Measurements from ENCODE around the gene VWA3A. TPM values are rescaled to one million over a fixed set of nuclear protein-coding genes. Genes with fewer than 3 reads are reported as not detected.
"Not testable (repeated sequence)": the region's sequence is repeated elsewhere in the genome, so short reads cannot be mapped to it uniquely, and the experiment has no call there.

The VWA3A gene
- total RNA-seq, 2 donors from 2014 or later = not detected

DNA sequence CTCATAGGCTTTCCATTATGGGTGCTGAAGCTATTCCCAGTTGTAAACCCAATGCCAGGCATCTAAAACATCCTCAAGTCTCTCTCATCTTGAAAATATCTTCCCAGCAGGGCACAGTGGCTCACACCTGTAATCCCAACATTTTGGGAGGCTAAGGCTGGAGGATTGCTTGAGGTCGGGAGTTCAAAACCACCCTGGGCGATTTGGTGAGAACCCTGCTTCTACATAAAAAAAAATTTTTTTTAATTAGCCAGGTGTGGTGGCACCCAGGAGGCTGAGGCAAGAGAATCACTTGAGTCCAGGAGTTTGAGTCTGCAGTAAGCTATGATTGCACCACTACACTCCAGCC, 100.7 kb downstream of the VWA3A start:
- Histone ChIP-seq H3K9me3 (no peaks in the 10 kb centered on the region), H3K36me3 (no peaks in the 10 kb centered on the region), H3K4me3 (peak overlapping the region in 1 of 2 donors; percentile 77), H3K4me1 (peaks cover 0 to 38% of the 10 kb centered on the region in 2 donors), H3K27ac (peak overlapping the region; percentile 95 to 97), H3K27me3 (no peaks in the 10 kb centered on the region)
- no peak for TF ChIP-seq CTCF (IDR thresholded peaks at IDR 0.05)
- no peak for DNase-seq (ENCODE audit: low spot score)

DNA sequence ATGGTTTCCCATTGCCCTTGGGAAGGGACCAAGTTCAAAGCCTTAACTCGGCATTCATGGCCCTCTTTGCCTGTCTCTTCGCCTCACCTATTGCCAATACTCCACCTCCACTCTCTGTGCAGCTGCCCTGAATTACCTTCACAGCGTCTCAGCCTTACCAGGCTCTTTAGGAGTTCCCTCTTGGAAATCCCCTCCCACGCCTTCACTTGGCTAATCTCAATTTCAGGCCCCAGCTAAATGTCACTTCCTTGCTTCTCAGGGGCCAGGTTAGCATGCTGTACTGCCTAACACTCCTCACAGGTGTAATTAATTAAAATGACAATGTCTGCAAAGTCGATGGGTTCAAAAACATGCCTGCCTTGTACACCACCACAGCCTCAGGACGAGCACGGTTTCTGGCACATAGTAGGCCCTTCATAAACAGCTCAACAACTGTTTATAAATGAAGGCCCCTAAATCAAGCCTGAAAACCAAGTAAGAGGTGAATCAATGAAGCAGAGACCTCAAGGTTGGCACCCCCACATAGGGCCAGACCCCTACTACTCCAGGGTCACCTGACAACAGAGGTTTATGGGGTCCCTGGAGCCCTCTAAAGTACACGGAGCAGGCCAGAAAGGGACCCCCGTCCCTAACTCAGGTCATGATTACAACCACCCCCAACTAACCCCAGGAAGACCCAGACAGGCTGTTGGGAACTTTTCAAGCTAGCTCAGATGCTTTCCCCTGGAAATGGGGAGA, 102.5 kb downstream of the VWA3A start:
- no peak for DNase-seq (ENCODE audit: low spot score)
- Histone ChIP-seq H3K9me3 (no peaks in the 10 kb centered on the region), H3K4me1 (peaks cover 0 to 31% of the 10 kb centered on the region in 2 donors), H3K27me3 (no peaks in the 10 kb centered on the region), H3K36me3 (no peaks in the 10 kb centered on the region), H3K27ac (peak overlapping the region; percentile 83 to 85), H3K4me3 (no peak overlapping the region)
- TF ChIP-seq CTCF (IDR thresholded peaks at IDR 0.05) = no peak

GRCh38 chr16:22195445-22195694, 103.0 kb downstream of the VWA3A start:
- no peak for TF ChIP-seq CTCF (IDR thresholded peaks at IDR 0.05)
- H3K27ac ChIP-seq = peak overlapping the region; percentile 83 to 85
- no peaks in the 10 kb centered on the region for H3K36me3 ChIP-seq
- no peaks in the 10 kb centered on the region for H3K9me3 ChIP-seq
- DNase-seq (ENCODE audit: low spot score) = no peak
- peaks cover 0 to 30% of the 10 kb centered on the region in 2 donors for H3K4me1 ChIP-seq
- no peak overlapping the region for H3K4me3 ChIP-seq
- H3K27me3 ChIP-seq = no peaks in the 10 kb centered on the region

DNA sequence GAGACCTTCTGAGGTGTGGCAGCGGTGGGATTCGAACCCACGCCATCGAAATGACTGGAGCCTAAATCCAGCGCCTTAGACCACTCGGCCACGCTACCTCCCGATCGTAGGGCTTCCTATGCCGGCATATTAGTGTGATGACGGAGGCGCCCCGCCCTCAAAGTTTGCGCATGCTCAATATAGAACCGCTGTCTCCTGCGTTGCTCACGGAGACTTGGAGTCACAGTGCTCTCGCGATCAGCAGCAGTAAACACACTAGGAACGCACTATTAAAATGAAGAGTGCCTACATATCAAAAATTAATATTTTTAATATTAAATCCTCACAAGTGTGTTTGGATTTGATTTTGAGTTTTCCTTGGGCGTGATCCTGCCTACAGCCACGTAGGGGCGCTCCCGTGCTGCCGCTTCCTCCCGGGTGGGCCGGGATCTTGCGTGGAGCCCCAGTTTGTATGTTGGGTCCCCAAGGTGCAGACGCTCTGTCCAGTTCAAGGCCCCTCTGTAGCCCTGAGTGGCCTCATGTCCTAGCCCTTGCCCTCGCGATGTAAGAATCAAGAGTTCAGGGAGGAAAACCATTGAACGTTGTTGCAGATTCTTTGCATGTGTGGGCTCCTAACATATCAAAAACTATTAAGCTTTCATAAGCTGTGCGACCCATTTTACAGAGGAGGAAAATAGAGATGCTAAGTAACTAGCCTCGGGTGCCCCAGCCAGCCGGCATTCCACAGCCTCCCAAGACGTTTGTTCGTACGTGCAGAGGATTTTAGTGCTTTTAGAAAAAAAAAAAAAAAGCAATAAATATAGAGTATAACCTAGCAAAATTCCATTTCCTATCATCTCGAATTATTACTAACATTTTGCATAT, 103.6 kb downstream of the VWA3A start:
- Histone ChIP-seq H3K27ac (peak overlapping the region; percentile 83 to 85), H3K9me3 (no peaks in the 10 kb centered on the region), H3K27me3 (no peaks in the 10 kb centered on the region), H3K4me3 (peak overlapping the region; percentile 52 to 59), H3K4me1 (peaks cover 0 to 30% of the 10 kb centered on the region in 2 donors), H3K36me3 (no peaks in the 10 kb centered on the region)
- peak; percentile 97 for DNase-seq (ENCODE audit: low spot score)
- peak; percentile 83 to 99 for TF ChIP-seq CTCF (IDR thresholded peaks at IDR 0.05)

DNA sequence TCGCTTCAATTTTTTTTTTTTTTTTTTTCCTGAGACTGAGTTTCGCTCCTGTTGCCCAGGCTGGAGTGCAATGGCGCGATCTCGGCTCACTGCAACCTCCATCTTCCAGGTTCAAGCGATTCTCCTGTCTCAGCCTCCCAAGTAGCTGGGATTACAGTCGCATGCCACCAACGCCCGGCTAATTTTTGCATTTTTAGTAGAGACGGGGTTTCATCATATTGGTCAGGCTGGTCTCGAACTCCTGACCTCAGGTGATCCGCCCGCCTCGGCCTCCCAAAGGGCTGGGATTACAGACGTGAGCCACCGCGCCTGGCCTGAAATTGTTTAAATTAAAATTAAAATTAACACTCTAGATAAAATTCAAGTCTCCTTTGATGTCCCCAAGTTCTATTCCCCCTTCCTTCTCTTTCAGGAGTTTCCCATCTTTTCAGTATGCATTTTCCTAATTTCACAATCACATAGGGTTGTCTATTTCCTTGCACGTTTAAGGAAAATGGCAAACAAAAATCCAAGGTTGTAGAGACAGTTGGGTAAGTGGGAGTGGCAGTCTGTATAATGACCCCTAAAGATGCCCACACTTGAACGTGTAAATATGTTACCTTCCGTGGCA, 104.3 kb downstream of the VWA3A start:
- not testable (repeated sequence) for H3K4me3 ChIP-seq; H3K36me3 ChIP-seq; DNase-seq (ENCODE audit: low spot score); H3K27ac ChIP-seq; H3K9me3 ChIP-seq; H3K27me3 ChIP-seq
- H3K4me1 ChIP-seq = peaks cover 0 to 29% of the 10 kb centered on the region in 2 donors
